SK-N-SH (cell line): ENCODE measurements around the gene SLCO2B1. TPM values are rescaled to one million over a fixed set of nuclear protein-coding genes. Genes with fewer than 3 reads are reported as not detected.

Source experiments
- CTCF ChIA-PET: fragments of 300-600, 350-600 bp; formaldehyde crosslinking; extraction: SDS; loops from one replicate; lab custom pipeline; 2021; lab: Yijun Ruan, JAX
- POLR2A ChIA-PET: fragments of 350-600 bp; sonication (Branson Sonifier 250); formaldehyde crosslinking; extraction: SDS; loops from one replicate; lab custom pipeline; 2020; ENCODE audit warnings: antibody characterized with exemption, inconsistent platforms; lab: Yijun Ruan, JAX
- DNase-seq: peaks from one replicate; pipeline ENCODE4 v3.0.0; 2012
- H2AFZ ChIP-seq: fragments of 200-600 bp; sonication (generic); 2 replicates; pipeline ENCODE4 v1.8.1; 2016; ENCODE audit warnings: antibody characterized with exemption, mild to moderate bottlenecking, low read depth
- H3F3A ChIP-seq: fragments of 200-600 bp; sonication (generic); replicated peaks from 2 replicates; pipeline ENCODE3; 2016; ENCODE audit warnings: antibody characterized with exemption, mild to moderate bottlenecking; ENCODE audit not compliant: insufficient read depth
- H3K27ac ChIP-seq, 2 experiments: fragments of 200-500 bp in 1 of 2; fragments of 200-600 bp in 1 of 2; sonication (Bioruptor generic) in 1 of 2; sonication (generic), shearing (Covaris generic) in 1 of 2; 2 replicates each; pipeline versions ENCODE4 v1.5.1 to v1.6.1; 2014 to 2016; ENCODE audit warnings: low read depth in 2 of 2, inconsistent platforms in 1 of 2, low read length in 1 of 2, mild to moderate bottlenecking in 1 of 2, mixed read lengths in 1 of 2
- H3K27me3 ChIP-seq: fragments of 200-600 bp; sonication (generic), shearing (Covaris generic); 2 replicates; pipeline ENCODE4 v1.6.1; 2016; ENCODE audit warnings: mixed run types; ENCODE audit not compliant: insufficient read depth
- H3K36me3 ChIP-seq, 2 experiments: fragments of 200-500 bp in 1 of 2; fragments of 200-600 bp in 1 of 2; sonication (Bioruptor generic) in 1 of 2; sonication (generic) in 1 of 2; replicated peaks in 1 of 2; 2 replicates each; pipeline versions ENCODE3 to v1.5.1; 2014 to 2016; ENCODE audit warnings: low read length in 1 of 2, mild to moderate bottlenecking in 1 of 2; ENCODE audit not compliant: insufficient read depth in 2 of 2, control insufficient read depth in 1 of 2
- H3K4me1 ChIP-seq, 2 experiments: fragments of 200-500 bp in 1 of 2; fragments of 200-600 bp in 1 of 2; sonication (Bioruptor generic) in 1 of 2; sonication (generic), shearing (Covaris generic) in 1 of 2; 2 replicates each; pipeline versions ENCODE4 v1.5.1 to v1.6.1; 2014 to 2016; ENCODE audit warnings: low read depth in 1 of 2, low read length in 1 of 2, mixed run types in 1 of 2; ENCODE audit not compliant: insufficient read depth in 2 of 2, control insufficient read depth in 1 of 2
- H3K4me2 ChIP-seq: fragments of 200-600 bp; sonication (generic), shearing (Covaris generic); 2 replicates; pipeline ENCODE4 v1.6.1; 2017; ENCODE audit warnings: mixed run types
- H3K4me3 ChIP-seq, 2 experiments: fragments of 200-500 bp in 1 of 2; fragments of 200-600 bp in 1 of 2; sonication (Bioruptor generic) in 1 of 2; sonication (generic), shearing (Covaris generic) in 1 of 2; 2 replicates each; pipeline versions ENCODE4 v1.5.1 to v1.8.1; 2014 to 2016; ENCODE audit warnings: low read depth in 2 of 2, inconsistent platforms in 1 of 2, low read length in 1 of 2, mild to moderate bottlenecking in 1 of 2, mixed read lengths in 1 of 2, moderate library complexity in 1 of 2
- H3K79me2 ChIP-seq: fragments of 200-600 bp; sonication (generic); 2 replicates; pipeline ENCODE4 v1.8.1; 2017; ENCODE audit warnings: mild to moderate bottlenecking; ENCODE audit not compliant: insufficient read depth
- H3K9ac ChIP-seq: fragments of 200-600 bp; sonication (generic); 2 replicates; pipeline ENCODE4 v1.6.1; 2017; ENCODE audit warnings: mixed run types
- H3K9me2 ChIP-seq: fragments of 200-600 bp; sonication (generic); 2 replicates; pipeline ENCODE4 v1.6.1; 2017; ENCODE audit warnings: mixed run types
- H3K9me3 ChIP-seq: fragments of 200-600 bp; sonication (generic); 2 replicates; pipeline ENCODE4 v1.6.1; 2017; ENCODE audit warnings: mixed run types, mild to moderate bottlenecking, moderate library complexity
- H4K20me1 ChIP-seq: fragments of 200-600 bp; sonication (generic); 2 replicates; pipeline ENCODE4 v1.6.1; 2017; ENCODE audit warnings: mild to moderate bottlenecking, mixed run types; ENCODE audit not compliant: insufficient read depth
- CHD2 ChIP-seq: fragments of 150-350 bp; IDR thresholded peaks from 2 replicates; pipeline ENCODE4 v1.6.1; 2018; ENCODE audit warnings: low read length; ENCODE audit not compliant: partially characterized antibody
- ELF1 ChIP-seq: IDR thresholded peaks from 2 replicates; pipeline ENCODE4 v1.4.0; 2012
- FOXM1 ChIP-seq: IDR thresholded peaks from 2 replicates; pipeline ENCODE4 v1.4.0; 2012; ENCODE audit warnings: low read depth, mild to moderate bottlenecking
- GABPA ChIP-seq: IDR thresholded peaks from 2 replicates; pipeline ENCODE4 v1.4.0; 2012; ENCODE audit warnings: low read depth, mild to moderate bottlenecking
- IRF3 ChIP-seq: fragments of 150-350 bp; IDR thresholded peaks from 2 replicates; pipeline ENCODE4 v1.6.1; 2016; ENCODE audit warnings: mild to moderate bottlenecking, low read depth, low read length
- JUND ChIP-seq: IDR thresholded peaks from 2 replicates; pipeline ENCODE4 v1.4.0; 2012
- PBX3 ChIP-seq: IDR thresholded peaks from 2 replicates; pipeline ENCODE4; 2012
- RAD21 ChIP-seq: IDR thresholded peaks from 2 replicates; pipeline ENCODE4 v1.6.1; 2012; ENCODE audit warnings: mild to moderate bottlenecking, low read length
- RCOR1 ChIP-seq: fragments of 150-350 bp; IDR thresholded peaks from 2 replicates; pipeline ENCODE4 v1.6.1; 2017; ENCODE audit warnings: antibody characterized with exemption, low read length
- REST ChIP-seq: IDR thresholded peaks from 2 replicates; pipeline ENCODE4 v1.6.1; 2012; ENCODE audit warnings: mild to moderate bottlenecking, low read depth, low read length, moderate library complexity
- RFX5 ChIP-seq: IDR thresholded peaks from 2 replicates; pipeline ENCODE4 v1.6.1; 2012; ENCODE audit warnings: mild to moderate bottlenecking, improper control_type of control experiment, low read length
- RXRA ChIP-seq: IDR thresholded peaks from 2 replicates; pipeline ENCODE4 v1.4.0; 2012; ENCODE audit warnings: low read depth, mild to moderate bottlenecking, borderline replicate concordance
- SIN3A ChIP-seq: IDR thresholded peaks from 2 replicates; pipeline ENCODE4 v1.6.1; 2012; ENCODE audit warnings: low read depth, mild to moderate bottlenecking, low read length, moderate library complexity, borderline replicate concordance
- SMC3 ChIP-seq: IDR thresholded peaks from 2 replicates; pipeline ENCODE4 v1.6.1; 2012; ENCODE audit warnings: low read depth, low read length, improper control_type of control experiment
- TAF1 ChIP-seq: IDR thresholded peaks from 2 replicates; pipeline ENCODE4 v1.6.1; 2012; ENCODE audit warnings: low read depth, mild to moderate bottlenecking, low read length, moderate library complexity, borderline replicate concordance
- TCF12 ChIP-seq: IDR thresholded peaks from 2 replicates; pipeline ENCODE4 v1.4.0; 2012
- TEAD4 ChIP-seq: IDR thresholded peaks from 2 replicates; pipeline ENCODE4 v1.4.0; 2012; ENCODE audit warnings: mild to moderate bottlenecking, borderline replicate concordance; ENCODE audit not compliant: insufficient read depth
- USF1 ChIP-seq: IDR thresholded peaks from 2 replicates; pipeline ENCODE4 v1.4.0; 2012; ENCODE audit warnings: low read depth, borderline replicate concordance
- WGBS: methylation state at CpG from one replicate; pipeline ENCODE4 v1.1.6; 2017; ENCODE audit warnings: low lambda C conversion rate; 5-methylcytosine and 5-hydroxymethylcytosine counted together
- polyA plus RNA-seq, 3 experiments: library from polyadenylated mRNA; depleted of rRNA; stranded (reverse); fragments of >200 nt; gene quantifications; 2 replicates each; pipeline ENCODE4 v1.2.3, GENCODE V29; 2012
- TF ChIP-seq, protein P1 (sequence below): IDR thresholded peaks from 2 replicates; pipeline ENCODE4 v1.4.0; 2012; ENCODE audit warnings: low read depth, borderline replicate concordance
- TF ChIP-seq, protein P2 (sequence below): fragments of 200-600 bp; sonication (generic); IDR thresholded peaks from 2 replicates; pipeline ENCODE4 v1.6.1; 2017; ENCODE audit warnings: antibody characterized with exemption, mild to moderate bottlenecking, moderate library complexity

SLCO2B1 gene
- polyA plus RNA-seq, 1 of the 3 experiments (the other 2 are of a cell fraction) = 0.18 TPM

DNA sequence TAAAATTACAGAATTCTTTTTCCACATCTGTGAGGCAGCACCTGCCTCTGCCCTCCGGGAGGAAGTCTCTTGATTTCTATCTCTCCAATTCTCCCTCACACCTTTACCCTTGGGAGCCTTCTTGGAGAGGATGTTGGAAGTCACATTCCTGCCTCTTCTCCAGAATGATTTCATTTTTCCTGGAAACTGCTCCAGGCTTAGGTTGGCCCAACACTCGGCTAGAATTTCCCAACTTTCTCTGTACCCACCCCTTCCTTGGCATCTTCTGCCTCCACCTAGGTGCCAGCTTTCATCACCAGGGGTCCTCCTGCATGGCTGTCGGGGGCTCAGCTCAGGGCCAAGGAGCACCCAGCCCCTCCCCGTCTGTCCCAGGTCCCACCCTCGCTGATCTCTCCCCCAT lies 43.2 kb downstream of the SLCO2B1 start:
- H3K4me3 ChIP-seq = no peak overlapping the region
- no peaks in the 10 kb centered on the region for H3K9me3 ChIP-seq
- 42% methylated on average over 5 of the region's 5 CpGs for whole genome bisulfite sequencing
- H3K4me1 ChIP-seq = peaks cover 0 to 26% of the 10 kb centered on the region in 2 experiments; a peak in 1 of 4 replicates
- POLR2A ChIA-PET = no interaction called here
- no peak for DNase-seq
- H3K79me2 ChIP-seq = no peaks in the 10 kb centered on the region
- no peaks in the 10 kb centered on the region for H3K9me2 ChIP-seq
- CTCF ChIA-PET = interaction anchor here (1.0 to 10.1 kb wide), 7 partner anchors 12 to 167 kb away, joined by 3 to 142 read pairs (median 5); partner anchors contain the start of gene TPBGL
- no peaks in the 10 kb centered on the region for H3K36me3 ChIP-seq
- no peak overlapping the region for H3K4me2 ChIP-seq
- no peak overlapping the region for H3K27ac ChIP-seq
- H3K9ac ChIP-seq = no peak overlapping the region
- no peaks in the 10 kb centered on the region for H3K27me3 ChIP-seq
- no peaks in the 10 kb centered on the region for H4K20me1 ChIP-seq
- H3F3A ChIP-seq = no peaks in the 10 kb centered on the region
- no peak for TF ChIP-seq SIN3A
- TF ChIP-seq TAF1 = no peak
- TF ChIP-seq RAD21 = no peak
- no peak for TF ChIP-seq USF1
- no peak for TF ChIP-seq GABPA
- no peak for TF ChIP-seq RFX5
- no peak for TF ChIP-seq RXRA
- no peak for TF ChIP-seq RCOR1
- TF ChIP-seq REST = no peak
- no peak for TF ChIP-seq JUND
- TF ChIP-seq ELF1 = no peak
- no peak for TF ChIP-seq TCF12
- TF ChIP-seq SMC3 = no peak
- TF ChIP-seq, protein P1, sequence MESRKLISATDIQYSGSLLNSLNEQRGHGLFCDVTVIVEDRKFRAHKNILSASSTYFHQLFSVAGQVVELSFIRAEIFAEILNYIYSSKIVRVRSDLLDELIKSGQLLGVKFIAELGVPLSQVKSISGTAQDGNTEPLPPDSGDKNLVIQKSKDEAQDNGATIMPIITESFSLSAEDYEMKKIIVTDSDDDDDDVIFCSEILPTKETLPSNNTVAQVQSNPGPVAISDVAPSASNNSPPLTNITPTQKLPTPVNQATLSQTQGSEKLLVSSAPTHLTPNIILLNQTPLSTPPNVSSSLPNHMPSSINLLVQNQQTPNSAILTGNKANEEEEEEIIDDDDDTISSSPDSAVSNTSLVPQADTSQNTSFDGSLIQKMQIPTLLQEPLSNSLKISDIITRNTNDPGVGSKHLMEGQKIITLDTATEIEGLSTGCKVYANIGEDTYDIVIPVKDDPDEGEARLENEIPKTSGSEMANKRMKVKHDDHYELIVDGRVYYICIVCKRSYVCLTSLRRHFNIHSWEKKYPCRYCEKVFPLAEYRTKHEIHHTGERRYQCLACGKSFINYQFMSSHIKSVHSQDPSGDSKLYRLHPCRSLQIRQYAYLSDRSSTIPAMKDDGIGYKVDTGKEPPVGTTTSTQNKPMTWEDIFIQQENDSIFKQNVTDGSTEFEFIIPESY = no peak
- TF ChIP-seq, protein P2, sequence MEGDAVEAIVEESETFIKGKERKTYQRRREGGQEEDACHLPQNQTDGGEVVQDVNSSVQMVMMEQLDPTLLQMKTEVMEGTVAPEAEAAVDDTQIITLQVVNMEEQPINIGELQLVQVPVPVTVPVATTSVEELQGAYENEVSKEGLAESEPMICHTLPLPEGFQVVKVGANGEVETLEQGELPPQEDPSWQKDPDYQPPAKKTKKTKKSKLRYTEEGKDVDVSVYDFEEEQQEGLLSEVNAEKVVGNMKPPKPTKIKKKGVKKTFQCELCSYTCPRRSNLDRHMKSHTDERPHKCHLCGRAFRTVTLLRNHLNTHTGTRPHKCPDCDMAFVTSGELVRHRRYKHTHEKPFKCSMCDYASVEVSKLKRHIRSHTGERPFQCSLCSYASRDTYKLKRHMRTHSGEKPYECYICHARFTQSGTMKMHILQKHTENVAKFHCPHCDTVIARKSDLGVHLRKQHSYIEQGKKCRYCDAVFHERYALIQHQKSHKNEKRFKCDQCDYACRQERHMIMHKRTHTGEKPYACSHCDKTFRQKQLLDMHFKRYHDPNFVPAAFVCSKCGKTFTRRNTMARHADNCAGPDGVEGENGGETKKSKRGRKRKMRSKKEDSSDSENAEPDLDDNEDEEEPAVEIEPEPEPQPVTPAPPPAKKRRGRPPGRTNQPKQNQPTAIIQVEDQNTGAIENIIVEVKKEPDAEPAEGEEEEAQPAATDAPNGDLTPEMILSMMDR = no peak
- no peak for TF ChIP-seq FOXM1
- no peak for TF ChIP-seq IRF3
- TF ChIP-seq CHD2 = no peak
- no peak for TF ChIP-seq PBX3
- no peak for TF ChIP-seq TEAD4
- H2AFZ ChIP-seq = no peak overlapping the region
